Measurements from ENCODE around the gene RBM33. TPM values are rescaled to one million over a fixed set of nuclear protein-coding genes. Genes with fewer than 3 reads are reported as not detected.
A peak's percentile ranks its signal among the peaks of the same experiment; 100 is the strongest.

The RBM33 gene
- total and polyA plus RNA-seq, 8 donors: 14.6 to 40.1 (median 32.7) TPM

GRCh38 chr7:155786491-155786890, 142.0 kb downstream of the RBM33 start:
- DNase-seq (no peak), ATAC-seq (no peak), FAIRE-seq (no peak)
- Histone ChIP-seq H3K9me3 (no peaks in the 10 kb centered on the region), H3K27ac (no peak overlapping the region), H3K4me3 (no peak overlapping the region), H3K4me1 (no peaks in the 10 kb centered on the region), H3K27me3 (no peaks in the 10 kb centered on the region), H3K36me3 (peaks cover 0 to 8% (median 0%) of the 10 kb centered on the region in 3 donors)
- TF ChIP-seq, protein P1, sequence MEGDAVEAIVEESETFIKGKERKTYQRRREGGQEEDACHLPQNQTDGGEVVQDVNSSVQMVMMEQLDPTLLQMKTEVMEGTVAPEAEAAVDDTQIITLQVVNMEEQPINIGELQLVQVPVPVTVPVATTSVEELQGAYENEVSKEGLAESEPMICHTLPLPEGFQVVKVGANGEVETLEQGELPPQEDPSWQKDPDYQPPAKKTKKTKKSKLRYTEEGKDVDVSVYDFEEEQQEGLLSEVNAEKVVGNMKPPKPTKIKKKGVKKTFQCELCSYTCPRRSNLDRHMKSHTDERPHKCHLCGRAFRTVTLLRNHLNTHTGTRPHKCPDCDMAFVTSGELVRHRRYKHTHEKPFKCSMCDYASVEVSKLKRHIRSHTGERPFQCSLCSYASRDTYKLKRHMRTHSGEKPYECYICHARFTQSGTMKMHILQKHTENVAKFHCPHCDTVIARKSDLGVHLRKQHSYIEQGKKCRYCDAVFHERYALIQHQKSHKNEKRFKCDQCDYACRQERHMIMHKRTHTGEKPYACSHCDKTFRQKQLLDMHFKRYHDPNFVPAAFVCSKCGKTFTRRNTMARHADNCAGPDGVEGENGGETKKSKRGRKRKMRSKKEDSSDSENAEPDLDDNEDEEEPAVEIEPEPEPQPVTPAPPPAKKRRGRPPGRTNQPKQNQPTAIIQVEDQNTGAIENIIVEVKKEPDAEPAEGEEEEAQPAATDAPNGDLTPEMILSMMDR (IDR thresholded peaks at IDR 0.05): no peak
- 84 to 90% methylated on average over 10 of the region's 10 CpGs for WGBS, 2 donors
- intact Hi-C loops (cut with DNase I): no loop called here

GRCh38 chr7:155787171-155787851, 142.8 kb downstream of the RBM33 start:
- DNase-seq (no peak), ATAC-seq (peak; percentile 19 to 42 (median 28)), FAIRE-seq (no peak)
- Histone ChIP-seq H3K27me3 (no peaks in the 10 kb centered on the region), H3K9me3 (no peaks in the 10 kb centered on the region), H3K27ac (no peak overlapping the region), H3K36me3 (peaks cover 0 to 6% (median 0%) of the 10 kb centered on the region in 3 donors), H3K4me3 (peak overlapping the region in 1 of 4 donors; percentile 20), H3K4me1 (no peaks in the 10 kb centered on the region)
- 13 to 14% methylated on average over 44 to 68 of the region's 68 CpGs for WGBS, 2 donors
- TF ChIP-seq, protein P1 (IDR thresholded peaks at IDR 0.05): no peak
- intact Hi-C loops (cut with DNase I): no loop called here

DNA sequence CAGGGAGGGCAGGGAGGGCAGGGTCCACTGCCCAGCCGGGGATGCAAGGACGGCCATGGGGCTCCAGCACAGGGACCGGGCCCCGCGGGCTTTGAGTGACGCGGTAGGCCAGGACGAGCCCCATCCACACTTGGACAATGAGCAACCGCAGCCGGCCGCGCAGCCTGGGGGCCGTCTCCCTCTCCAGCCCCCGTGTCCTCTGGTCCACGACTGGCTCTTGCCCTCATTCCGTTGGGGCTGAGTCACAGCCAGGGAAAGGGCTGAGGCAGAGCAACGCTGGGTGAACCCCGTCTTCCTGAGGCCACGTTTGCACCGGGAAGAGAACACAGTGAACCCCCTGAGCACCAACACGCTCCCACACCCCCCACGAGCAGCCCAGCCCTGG, 144.1 kb downstream of the RBM33 start:
- WGBS, 2 donors: 87 to 92% methylated on average over 22 of the region's 22 CpGs
- Histone ChIP-seq H3K27me3 (no peaks in the 10 kb centered on the region), H3K27ac (no peak overlapping the region), H3K9me3 (no peaks in the 10 kb centered on the region), H3K36me3 (no peaks in the 10 kb centered on the region), H3K4me1 (no peaks in the 10 kb centered on the region), H3K4me3 (no peak overlapping the region)
- FAIRE-seq (no peak), DNase-seq (no peak), ATAC-seq (no peak)
- intact Hi-C loops (cut with DNase I): no loop called here
- TF ChIP-seq, protein P1 (IDR thresholded peaks at IDR 0.05): no peak

GRCh38 chr7:155789001-155789725, 144.7 kb downstream of the RBM33 start:
- FAIRE-seq (no peak), DNase-seq (no peak), ATAC-seq (no peak)
- 89 to 91% methylated on average over 28 to 29 of the region's 29 CpGs for WGBS, 2 donors
- Histone ChIP-seq H3K4me3 (no peak overlapping the region), H3K9me3 (no peaks in the 10 kb centered on the region), H3K4me1 (no peaks in the 10 kb centered on the region), H3K27me3 (no peaks in the 10 kb centered on the region), H3K27ac (no peak overlapping the region), H3K36me3 (no peaks in the 10 kb centered on the region)
- TF ChIP-seq, protein P1 (IDR thresholded peaks at IDR 0.05): no peak
- intact Hi-C loops (cut with DNase I): no loop called here

DNA sequence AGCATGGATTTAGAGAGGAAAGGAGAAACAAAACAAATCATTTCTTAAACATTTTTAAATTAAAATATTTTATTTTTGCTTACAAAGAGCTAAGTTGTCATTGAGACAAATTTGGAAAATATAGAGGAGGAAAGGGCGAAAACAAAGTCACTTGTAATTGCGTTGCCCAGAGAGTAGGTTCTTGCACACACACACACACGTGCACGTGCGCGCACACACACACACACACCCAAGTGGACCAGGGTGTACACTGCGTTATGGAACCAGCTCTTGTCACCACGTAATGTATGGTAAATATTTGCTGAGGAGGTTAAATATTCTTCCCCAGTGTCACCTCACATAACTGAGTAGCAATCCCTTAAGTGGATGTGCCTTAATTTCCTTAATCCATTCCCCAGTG, 146.2 kb downstream of the RBM33 start:
- no peak overlapping the region for H3K4me3 ChIP-seq
- FAIRE-seq (no peak), DNase-seq (no peak), ATAC-seq (no peak)
- peaks cover 0 to 3% (median 0%) of the 10 kb centered on the region in 4 donors for H3K27me3 ChIP-seq
- no peaks in the 10 kb centered on the region for H3K9me3 ChIP-seq
- WGBS, 2 donors: 58 to 71% methylated on average over 8 of the region's 8 CpGs
- TF ChIP-seq, protein P1 (IDR thresholded peaks at IDR 0.05): no peak
- no peaks in the 10 kb centered on the region for H3K4me1 ChIP-seq
- H3K36me3 ChIP-seq: no peaks in the 10 kb centered on the region
- intact Hi-C loops (cut with DNase I): no loop called here
- H3K27ac ChIP-seq: no peak overlapping the region

All from pancreas (tissue), 10 donors.